Astrocyte of the cerebellum (primary cell): ENCODE results near the gene AGMO.

Experiments
- DNase-seq: peaks from one replicate; pipeline ENCODE4 v3.0.0-alpha.2; 2011; ENCODE audit warnings: low read depth
- H3K4me3 ChIP-seq: 2 replicates; pipeline ENCODE4 v1.5.1; 2011; ENCODE audit warnings: mild to moderate bottlenecking, low read depth, low read length, moderate library complexity
- in situ Hi-C: cut with HindIII; loops from 2 replicates; pipeline ENCODE4 v1.10.0; 2017; ENCODE audit warnings: low sequenced_read_pairs
- TF ChIP-seq, protein P1 (sequence below): IDR thresholded peaks from 2 replicates; pipeline ENCODE4 v1.5.1; 2012; ENCODE audit warnings: low read length, low read depth, moderate library complexity, mild to moderate bottlenecking; ENCODE audit errors: missing control alignments

The AGMO gene

DNA sequence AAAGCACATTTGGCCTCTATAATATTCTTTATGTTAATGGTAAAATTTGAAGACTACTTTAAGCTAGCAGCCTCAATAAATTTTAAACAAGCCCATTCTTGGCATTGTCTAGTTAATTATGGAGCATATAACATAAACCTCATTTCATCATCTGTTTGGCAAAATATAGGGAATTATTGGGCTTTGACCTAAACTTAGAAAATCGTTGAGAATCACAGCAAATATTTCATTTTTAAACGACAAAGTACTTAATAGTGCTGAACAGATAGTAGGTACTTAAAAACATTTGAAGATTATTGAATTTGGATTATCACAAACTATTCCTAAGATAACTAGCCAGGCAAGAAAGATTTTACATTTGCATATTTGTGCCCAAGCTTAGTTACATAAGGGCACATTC is 73.4 kb downstream of the AGMO start:
- DNase-seq: no peak
- in situ Hi-C loops: no loop called here
- no peak overlapping the region for H3K4me3 ChIP-seq
- TF ChIP-seq, protein P1, sequence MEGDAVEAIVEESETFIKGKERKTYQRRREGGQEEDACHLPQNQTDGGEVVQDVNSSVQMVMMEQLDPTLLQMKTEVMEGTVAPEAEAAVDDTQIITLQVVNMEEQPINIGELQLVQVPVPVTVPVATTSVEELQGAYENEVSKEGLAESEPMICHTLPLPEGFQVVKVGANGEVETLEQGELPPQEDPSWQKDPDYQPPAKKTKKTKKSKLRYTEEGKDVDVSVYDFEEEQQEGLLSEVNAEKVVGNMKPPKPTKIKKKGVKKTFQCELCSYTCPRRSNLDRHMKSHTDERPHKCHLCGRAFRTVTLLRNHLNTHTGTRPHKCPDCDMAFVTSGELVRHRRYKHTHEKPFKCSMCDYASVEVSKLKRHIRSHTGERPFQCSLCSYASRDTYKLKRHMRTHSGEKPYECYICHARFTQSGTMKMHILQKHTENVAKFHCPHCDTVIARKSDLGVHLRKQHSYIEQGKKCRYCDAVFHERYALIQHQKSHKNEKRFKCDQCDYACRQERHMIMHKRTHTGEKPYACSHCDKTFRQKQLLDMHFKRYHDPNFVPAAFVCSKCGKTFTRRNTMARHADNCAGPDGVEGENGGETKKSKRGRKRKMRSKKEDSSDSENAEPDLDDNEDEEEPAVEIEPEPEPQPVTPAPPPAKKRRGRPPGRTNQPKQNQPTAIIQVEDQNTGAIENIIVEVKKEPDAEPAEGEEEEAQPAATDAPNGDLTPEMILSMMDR: no peak

DNA sequence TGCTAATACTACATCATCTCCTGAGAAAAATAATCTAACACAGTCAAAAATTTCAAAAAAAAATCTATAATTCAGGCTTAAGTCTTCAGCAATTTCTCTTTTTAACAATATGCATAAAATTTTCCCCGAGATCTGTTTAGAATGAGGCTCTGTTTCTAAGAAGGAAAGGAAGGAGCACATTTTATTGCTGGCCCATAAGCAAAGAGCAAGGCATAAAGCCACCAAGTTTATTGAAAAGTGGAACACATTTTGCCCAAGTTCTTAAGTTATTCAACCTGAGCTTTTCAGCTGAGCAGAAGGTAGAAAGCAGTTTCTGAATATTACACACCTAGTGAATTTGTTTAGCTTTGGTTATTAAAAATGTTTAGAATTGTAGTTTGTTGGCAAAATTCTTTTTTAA is 73.9 kb downstream of the AGMO start:
- H3K4me3 ChIP-seq: no peak overlapping the region
- DNase-seq: no peak
- in situ Hi-C loops: no loop called here
- TF ChIP-seq, protein P1: no peak

DNA sequence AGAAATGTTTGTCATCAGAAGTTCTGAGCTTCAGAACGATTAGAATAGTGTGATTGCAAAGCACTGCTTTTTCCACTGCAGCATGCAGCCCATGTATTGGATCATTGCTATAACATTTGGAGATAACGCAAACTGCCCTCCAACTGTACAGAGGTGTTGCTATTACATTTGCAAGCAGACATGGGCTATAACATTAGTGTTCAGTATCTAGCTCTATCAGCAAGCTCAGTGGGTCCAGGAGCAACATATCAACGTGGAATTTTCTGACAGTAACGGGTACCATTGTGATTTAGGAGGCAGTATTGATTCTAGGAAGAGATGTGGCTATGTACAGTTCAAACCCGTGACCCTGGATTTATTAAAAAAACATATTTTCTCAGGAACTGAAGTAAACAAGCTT is 75.8 kb downstream of the AGMO start:
- TF ChIP-seq, protein P1: no peak
- in situ Hi-C loops: no loop called here
- DNase-seq: no peak
- H3K4me3 ChIP-seq: no peak overlapping the region

DNA sequence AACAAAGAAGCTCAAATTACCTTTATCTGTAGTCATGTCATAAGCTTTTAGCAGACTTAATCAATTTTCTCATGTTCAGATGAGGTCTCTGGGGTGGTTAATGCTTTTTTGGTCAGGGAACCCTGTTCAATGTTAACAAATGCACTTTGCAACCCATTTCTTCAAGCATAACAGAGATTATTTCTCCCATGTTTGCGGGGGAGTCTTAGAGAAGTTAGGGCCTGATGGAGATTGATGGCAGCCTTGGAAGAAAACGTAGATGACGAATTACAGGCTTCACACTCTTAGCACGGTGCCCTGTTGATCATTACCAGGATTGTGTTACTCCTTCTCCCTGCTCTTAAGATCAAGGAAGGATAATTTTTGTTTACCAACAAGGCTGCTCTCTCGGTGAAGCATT is 76.4 kb downstream of the AGMO start:
- TF ChIP-seq, protein P1: no peak
- no peak for DNase-seq
- in situ Hi-C loops: no loop called here
- H3K4me3 ChIP-seq: no peak overlapping the region

DNA sequence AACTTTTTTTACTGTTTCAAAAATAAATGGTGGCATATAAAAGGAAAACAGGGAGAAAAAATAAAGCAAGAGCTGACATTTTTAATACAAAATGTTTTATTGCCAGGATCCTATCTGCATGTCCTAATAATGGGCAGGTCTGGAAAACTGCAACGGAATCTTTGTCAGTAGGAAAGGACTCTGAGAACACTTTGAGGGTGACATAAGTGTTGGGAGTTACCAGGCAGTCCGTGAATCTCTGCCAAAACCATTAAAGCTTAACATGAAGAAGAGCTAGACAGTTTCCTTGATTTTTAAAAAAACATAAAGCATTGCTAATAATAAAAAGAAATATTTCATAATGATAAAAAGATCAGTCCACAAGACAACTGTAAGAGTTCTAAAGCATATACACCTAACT is 80.7 kb downstream of the AGMO start:
- in situ Hi-C loops: no loop called here
- TF ChIP-seq, protein P1: no peak
- DNase-seq: no peak
- H3K4me3 ChIP-seq: no peak overlapping the region

DNA sequence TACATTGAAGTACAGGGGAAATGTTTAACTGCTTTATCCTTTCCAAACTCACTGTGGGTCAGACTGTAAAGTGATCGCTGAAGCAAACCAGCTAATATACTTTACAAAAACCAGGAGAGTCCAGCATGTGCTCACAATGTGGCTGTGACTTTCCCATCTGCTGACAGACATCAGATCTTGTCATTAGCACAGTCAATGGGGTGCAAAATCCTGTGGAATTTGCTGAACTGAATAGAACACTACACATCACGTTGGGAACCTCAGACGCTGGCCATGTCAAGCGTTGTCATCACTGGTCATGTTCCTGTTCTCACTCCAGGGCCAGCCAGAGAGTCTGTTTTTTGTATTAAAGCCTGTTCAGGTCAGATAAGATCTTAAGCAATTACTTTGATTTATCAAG is 83.4 kb downstream of the AGMO start:
- TF ChIP-seq, protein P1: no peak
- in situ Hi-C loops: no loop called here
- no peak for DNase-seq
- no peak overlapping the region for H3K4me3 ChIP-seq

DNA sequence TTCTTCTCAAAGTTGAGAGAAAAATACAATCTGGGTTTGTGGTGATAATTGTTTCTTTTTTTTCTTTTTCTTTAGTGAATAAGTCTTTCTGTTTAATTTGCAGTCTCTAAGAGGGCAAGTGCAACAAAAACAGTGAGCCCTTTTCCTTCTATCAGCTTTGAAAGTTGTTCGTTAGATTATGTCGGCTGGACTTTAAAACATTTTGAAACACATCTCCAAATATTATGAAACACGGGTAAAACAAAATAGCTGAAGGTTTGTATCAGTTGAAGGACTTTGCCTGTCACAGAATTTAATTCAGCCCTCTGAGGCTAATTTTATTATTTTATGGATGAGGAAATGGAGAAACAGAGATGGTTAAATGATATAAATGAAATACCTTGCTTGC is 85.3 kb downstream of the AGMO start:
- H3K4me3 ChIP-seq: no peak overlapping the region
- TF ChIP-seq, protein P1: no peak
- in situ Hi-C loops: no loop called here
- no peak for DNase-seq
